HL-60 (cell line): ENCODE data around the gene KLF15.

Source experiments
- DNase-seq, 2 experiments: peaks; one replicate each; pipeline ENCODE4 v3.0.0-alpha.2; 2010 to 2020; ENCODE audit warnings: low read depth in 1 of 2, low spot score in 1 of 2
- H3K27ac ChIP-seq: fragments of 250-450 bp; sonication (Bioruptor Pico); replicated peaks from 2 replicates; pipeline ENCODE4 v1.5.1; 2020; ENCODE audit warnings: mild to moderate bottlenecking, moderate library complexity
- H3K27me3 ChIP-seq: fragments of 250-450 bp; sonication (Bioruptor Pico); 2 replicates; pipeline ENCODE4 v1.5.1; 2021; ENCODE audit warnings: mild to moderate bottlenecking, moderate library complexity; ENCODE audit not compliant: insufficient read depth, poor library complexity, severe bottlenecking
- H3K4me3 ChIP-seq: replicated peaks from 2 replicates; pipeline ENCODE4 v1.5.1; 2011; ENCODE audit warnings: mild to moderate bottlenecking, control low read depth, low read length; ENCODE audit not compliant: insufficient read depth
- GABPA ChIP-seq: IDR thresholded peaks from 2 replicates; pipeline ENCODE4 v1.6.1; 2012; ENCODE audit warnings: low read depth
- POLR2AphosphoS5 ChIP-seq: IDR thresholded peaks from 2 replicates; pipeline ENCODE4 v1.6.1; 2012; ENCODE audit warnings: low read depth
- SPI1 ChIP-seq: IDR thresholded peaks from 2 replicates; pipeline ENCODE4 v1.6.1; 2012; ENCODE audit warnings: low read depth, mild to moderate bottlenecking, borderline replicate concordance
- TF ChIP-seq, protein P1 (sequence below): IDR thresholded peaks from one replicate; pipeline ENCODE4 v1.5.1; 2011; ENCODE audit warnings: low read length, control low read depth, inconsistent platforms; ENCODE audit not compliant: insufficient read depth
- TF ChIP-seq, protein P2 (sequence below): IDR thresholded peaks from 2 replicates; pipeline ENCODE4 v1.6.1; 2012; ENCODE audit warnings: low read depth; ENCODE audit not compliant: insufficient replicate concordance

Gene KLF15

DNA sequence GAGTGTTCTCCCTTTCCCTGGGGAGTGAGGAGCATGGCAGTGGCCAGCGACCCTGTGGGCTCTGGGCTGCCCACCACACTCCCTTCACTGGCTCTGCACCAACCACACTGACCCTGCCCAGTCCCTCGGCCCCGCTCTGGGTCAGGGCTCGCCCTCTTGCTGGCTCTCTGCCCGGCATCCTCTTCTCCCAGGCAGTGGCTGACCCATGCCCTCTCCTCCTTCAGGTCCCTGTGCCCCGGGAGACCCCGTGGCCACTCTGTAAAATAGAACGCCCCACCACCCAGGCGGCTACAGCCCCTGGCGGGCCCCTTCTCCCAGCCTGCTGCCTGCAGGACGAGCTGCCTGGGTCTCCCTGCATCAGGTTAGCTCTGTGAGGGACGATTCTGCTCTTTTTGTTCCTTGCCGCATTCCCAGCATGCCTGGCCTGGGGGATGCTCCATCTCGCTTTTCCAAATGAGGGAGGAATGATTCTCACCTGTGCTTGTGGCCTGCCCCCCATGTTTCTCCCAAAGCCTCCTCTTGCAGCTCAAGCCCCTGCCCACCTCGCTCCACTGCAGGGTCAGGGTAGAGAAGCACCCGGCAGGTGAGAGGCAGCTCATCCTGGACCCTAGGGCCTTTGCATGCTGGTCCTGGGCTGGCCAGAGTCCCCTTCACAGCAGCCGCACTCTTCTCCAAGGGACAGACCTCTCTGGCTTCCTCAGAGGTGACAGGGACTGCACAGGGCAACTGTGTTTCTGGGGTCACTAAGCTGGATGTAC is 23.0 kb upstream of the KLF15 start:
- Histone ChIP-seq H3K27ac (no peak overlapping the region), H3K27me3 (no peaks in the 10 kb centered on the region), H3K4me3 (no peak overlapping the region)
- TF ChIP-seq SPI1 = no peak
- TF ChIP-seq, protein P1, sequence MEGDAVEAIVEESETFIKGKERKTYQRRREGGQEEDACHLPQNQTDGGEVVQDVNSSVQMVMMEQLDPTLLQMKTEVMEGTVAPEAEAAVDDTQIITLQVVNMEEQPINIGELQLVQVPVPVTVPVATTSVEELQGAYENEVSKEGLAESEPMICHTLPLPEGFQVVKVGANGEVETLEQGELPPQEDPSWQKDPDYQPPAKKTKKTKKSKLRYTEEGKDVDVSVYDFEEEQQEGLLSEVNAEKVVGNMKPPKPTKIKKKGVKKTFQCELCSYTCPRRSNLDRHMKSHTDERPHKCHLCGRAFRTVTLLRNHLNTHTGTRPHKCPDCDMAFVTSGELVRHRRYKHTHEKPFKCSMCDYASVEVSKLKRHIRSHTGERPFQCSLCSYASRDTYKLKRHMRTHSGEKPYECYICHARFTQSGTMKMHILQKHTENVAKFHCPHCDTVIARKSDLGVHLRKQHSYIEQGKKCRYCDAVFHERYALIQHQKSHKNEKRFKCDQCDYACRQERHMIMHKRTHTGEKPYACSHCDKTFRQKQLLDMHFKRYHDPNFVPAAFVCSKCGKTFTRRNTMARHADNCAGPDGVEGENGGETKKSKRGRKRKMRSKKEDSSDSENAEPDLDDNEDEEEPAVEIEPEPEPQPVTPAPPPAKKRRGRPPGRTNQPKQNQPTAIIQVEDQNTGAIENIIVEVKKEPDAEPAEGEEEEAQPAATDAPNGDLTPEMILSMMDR = no peak
- TF ChIP-seq, protein P2, sequence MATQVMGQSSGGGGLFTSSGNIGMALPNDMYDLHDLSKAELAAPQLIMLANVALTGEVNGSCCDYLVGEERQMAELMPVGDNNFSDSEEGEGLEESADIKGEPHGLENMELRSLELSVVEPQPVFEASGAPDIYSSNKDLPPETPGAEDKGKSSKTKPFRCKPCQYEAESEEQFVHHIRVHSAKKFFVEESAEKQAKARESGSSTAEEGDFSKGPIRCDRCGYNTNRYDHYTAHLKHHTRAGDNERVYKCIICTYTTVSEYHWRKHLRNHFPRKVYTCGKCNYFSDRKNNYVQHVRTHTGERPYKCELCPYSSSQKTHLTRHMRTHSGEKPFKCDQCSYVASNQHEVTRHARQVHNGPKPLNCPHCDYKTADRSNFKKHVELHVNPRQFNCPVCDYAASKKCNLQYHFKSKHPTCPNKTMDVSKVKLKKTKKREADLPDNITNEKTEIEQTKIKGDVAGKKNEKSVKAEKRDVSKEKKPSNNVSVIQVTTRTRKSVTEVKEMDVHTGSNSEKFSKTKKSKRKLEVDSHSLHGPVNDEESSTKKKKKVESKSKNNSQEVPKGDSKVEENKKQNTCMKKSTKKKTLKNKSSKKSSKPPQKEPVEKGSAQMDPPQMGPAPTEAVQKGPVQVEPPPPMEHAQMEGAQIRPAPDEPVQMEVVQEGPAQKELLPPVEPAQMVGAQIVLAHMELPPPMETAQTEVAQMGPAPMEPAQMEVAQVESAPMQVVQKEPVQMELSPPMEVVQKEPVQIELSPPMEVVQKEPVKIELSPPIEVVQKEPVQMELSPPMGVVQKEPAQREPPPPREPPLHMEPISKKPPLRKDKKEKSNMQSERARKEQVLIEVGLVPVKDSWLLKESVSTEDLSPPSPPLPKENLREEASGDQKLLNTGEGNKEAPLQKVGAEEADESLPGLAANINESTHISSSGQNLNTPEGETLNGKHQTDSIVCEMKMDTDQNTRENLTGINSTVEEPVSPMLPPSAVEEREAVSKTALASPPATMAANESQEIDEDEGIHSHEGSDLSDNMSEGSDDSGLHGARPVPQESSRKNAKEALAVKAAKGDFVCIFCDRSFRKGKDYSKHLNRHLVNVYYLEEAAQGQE = no peak
- no peak for TF ChIP-seq GABPA
- no peak for TF ChIP-seq POLR2AphosphoS5
- DNase-seq = no peak

DNA sequence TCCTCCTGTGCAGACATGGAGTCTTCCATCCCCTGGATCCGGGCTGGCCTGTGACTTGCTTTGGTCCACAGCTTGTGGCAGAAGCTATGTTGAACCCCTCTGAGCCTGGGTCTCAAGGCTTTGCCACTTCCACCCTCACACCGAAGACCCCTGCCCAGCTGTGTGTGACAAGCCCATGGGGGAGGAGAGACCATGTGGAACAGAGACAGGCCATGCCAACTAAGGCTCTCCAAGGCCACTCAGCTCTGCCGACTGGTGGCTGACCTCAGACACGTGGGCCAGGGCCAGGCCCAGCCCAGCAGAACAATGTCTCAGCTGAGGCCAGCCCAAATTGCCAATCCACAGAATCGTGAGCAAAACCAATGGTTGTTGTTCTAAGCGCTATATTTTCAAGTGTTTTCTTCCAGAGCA is 21.1 kb upstream of the KLF15 start:
- no peak for DNase-seq
- TF ChIP-seq SPI1 = no peak
- TF ChIP-seq, protein P2 = no peak
- no peak for TF ChIP-seq POLR2AphosphoS5
- TF ChIP-seq, protein P1 = no peak
- no peak for TF ChIP-seq GABPA
- no peak overlapping the region for H3K27ac ChIP-seq
- no peak overlapping the region for H3K4me3 ChIP-seq
- H3K27me3 ChIP-seq = no peaks in the 10 kb centered on the region

DNA sequence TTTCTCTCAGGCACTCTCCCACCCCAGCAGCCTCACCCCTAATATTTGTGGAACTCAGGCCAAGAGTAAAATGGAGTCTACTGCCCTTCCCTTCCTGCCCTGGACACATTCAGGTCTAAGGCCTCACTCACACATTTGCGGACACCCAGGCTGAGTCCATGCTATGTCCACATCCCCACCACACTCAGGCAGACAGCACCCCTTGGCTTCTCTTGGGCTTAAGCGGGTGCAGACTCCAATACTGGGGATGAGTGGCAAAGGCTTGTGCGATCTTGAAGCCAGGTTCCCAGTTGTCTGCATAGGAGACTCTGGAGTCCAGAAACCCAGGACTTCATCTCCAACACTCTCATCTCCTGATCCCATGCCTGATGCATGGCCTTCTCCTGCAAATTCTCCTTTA is 20.0 kb upstream of the KLF15 start:
- no peaks in the 10 kb centered on the region for H3K27me3 ChIP-seq
- no peak overlapping the region for H3K27ac ChIP-seq
- no peak for DNase-seq
- H3K4me3 ChIP-seq = no peak overlapping the region
- TF ChIP-seq SPI1 (no peak), GABPA (no peak), POLR2AphosphoS5 (no peak)
- TF ChIP-seq, protein P1 = no peak
- TF ChIP-seq, protein P2 = no peak
